Measurements from ENCODE around the gene TPST2. TPM values are rescaled to one million over a fixed set of nuclear protein-coding genes. Genes with fewer than 3 reads are reported as not detected.

The TPST2 gene
- total and polyA plus RNA-seq, 9 of the 15 experiments (the other 6 are each of a cell fraction or from before 2014, with no cell fraction given): 14.2 to 123 (median 60.1) TPM

GRCh38 chr22:26592421-26592891, 2.5 kb upstream of the TPST2 start:
- no peak for DNase-seq (ENCODE audit: extremely low read depth in 1 of 4, low spot score in 3 of 4)
- Histone ChIP-seq H3K27me3 (ENCODE audit: control insufficient read depth in 2 of 2, insufficient read depth in 2 of 2, low read length in 2 of 2) (no peaks in the 10 kb centered on the region), H3K4me3 (no peak overlapping the region), H3K9me1 (ENCODE audit: control insufficient read depth, insufficient read depth, low read length) (no peaks in the 10 kb centered on the region), H3K79me2 (ENCODE audit: control insufficient read depth, insufficient read depth, low read length) (peaks cover 27% of the 10 kb centered on the region), H4K20me1 (replicated peaks; ENCODE audit: control insufficient read depth, insufficient read depth, low read length) (no peaks in the 10 kb centered on the region), H3K9ac (ENCODE audit: insufficient read depth in 1 of 2, low read depth in 2 of 2, low read length in 2 of 2) (no peak overlapping the region), H3K4me1 (replicated peaks in 1 of 2; ENCODE audit: control insufficient read depth in 2 of 2, insufficient read depth in 2 of 2, low read length in 2 of 2) (peaks cover 12 to 13% of the 10 kb centered on the region in 2 experiments; a peak in 4 of 5 replicates), H2AFZ (ENCODE audit: low read depth, low read length) (no peak overlapping the region), H3K9me3 (replicated peaks; ENCODE audit: control insufficient read depth, insufficient read depth, low read depth, low read length) (no peaks in the 10 kb centered on the region), H3K36me3 (ENCODE audit: control insufficient read depth, insufficient read depth, low read length) (peaks cover 9% of the 10 kb centered on the region; the same call in 2 of the 3 replicates), H3K27ac (ENCODE audit: extremely low read depth, low read depth, low read length) (no peak overlapping the region), H3K4me2 (ENCODE audit: insufficient read depth, low read length) (no peak overlapping the region)
- 71% methylated on average over 3 of the region's 4 CpGs for WGBS (ENCODE audit: insufficient coverage, low coverage, missing lambda C conversion rate)
- ChIA-PET POLR2A (interaction anchor here (0.7 kb wide), 1 partner anchor 1407 kb away, joined by 3 read pairs; no protein-coding TSS in a partner anchor), CTCF (ENCODE audit: low intra/inter-chr PET ratio) (no interaction called here)
- BruUV-seq (replicated peaks): no TSS peak
- no peak for TF ChIP-seq GATA2 (CRISPR knock-in tag; IDR thresholded peaks at IDR 0.05)
- no peak for TF ChIP-seq ZNF121 (CRISPR knock-in tag; conservative IDR thresholded peaks at IDR 0.05)
- TF ChIP-seq ZNF57 (CRISPR knock-in tag; IDR thresholded peaks at IDR 0.05): no peak
- no peak for TF ChIP-seq ZNF655 (CRISPR knock-in tag; IDR thresholded peaks at IDR 0.05)
- no peak for TF ChIP-seq NR0B1 (IDR thresholded peaks at IDR 0.05; ENCODE audit: partially characterized antibody)
- no peak for TF ChIP-seq RFX1 (IDR thresholded peaks at IDR 0.05)
- TF ChIP-seq CHD4 (IDR thresholded peaks at IDR 0.05; ENCODE audit: insufficient read depth, insufficient replicate concordance, low read depth, low read length, poor library complexity, severe bottlenecking): no peak
- TF ChIP-seq ZBTB1 (CRISPR knock-in tag; IDR thresholded peaks at IDR 0.05; ENCODE audit: borderline replicate concordance, low read depth): no peak
- no peak for TF ChIP-seq CREM (IDR thresholded peaks at IDR 0.05; ENCODE audit: low read depth)
- TF ChIP-seq ZNF197 (CRISPR knock-in tag; IDR thresholded peaks at IDR 0.05; ENCODE audit: low read depth): no peak
- no peak for TF ChIP-seq NFE2L1 (tag; IDR thresholded peaks at IDR 0.05; ENCODE audit: borderline replicate concordance, low read depth)
- TF ChIP-seq NR3C1 (CRISPR knock-in tag; IDR thresholded peaks at IDR 0.05): no peak
- TF ChIP-seq HDAC6 (IDR thresholded peaks at IDR 0.05; ENCODE audit: low read depth, low read length): no peak
- TF ChIP-seq CSDE1 (IDR thresholded peaks at IDR 0.05): no peak
- no peak for TF ChIP-seq ZNF3 (CRISPR knock-in tag; IDR thresholded peaks at IDR 0.05)
- no peak for TF ChIP-seq SP2 (IDR thresholded peaks at IDR 0.05; ENCODE audit: extremely low read depth, low read depth, low read length, poor library complexity, severe bottlenecking)
- FAIRE-seq: no peak
- intact Hi-C loops (cut with micrococcal nuclease) (no loop called here), in situ Hi-C loops (cut with MboI) (no loop called here)
- ATAC-seq: no peak
